PC-9 (cell line): Measurements from ENCODE around the gene IL17RB. TPM values are rescaled to one million over a fixed set of nuclear protein-coding genes. Genes with fewer than 3 reads are reported as not detected.

Experiments
- BruUV-seq: library from RNA; stranded (reverse); fragments of 400-500 nt; replicated peaks from 2 replicates; lab custom pipeline; 2021; lab: Mats Ljungman, UMichigan
- CTCF ChIA-PET: fragments of 300-600 bp; sonication (Branson Sonifier 250); formaldehyde crosslinking; loops from one replicate; lab custom pipeline; 2022; ENCODE audit warnings: antibody characterized with exemption; lab: Charles Lee
- POLR2A ChIA-PET: fragments of 300-600 bp; sonication (Branson Sonifier 250); formaldehyde crosslinking; loops from one replicate; lab custom pipeline; 2022; ENCODE audit warnings: antibody characterized with exemption; ENCODE audit not compliant: unreplicated experiment; lab: Charles Lee
- DNase-seq, 2 experiments: peaks; one replicate each; pipeline versions ENCODE4 v3.0.0 to v3.0.0-alpha.2; 2015 to 2022; ENCODE audit warnings: mixed read lengths in 1 of 2
- H2AFZ ChIP-seq: fragments of 200-600 bp; sonication (generic); 2 replicates; pipeline ENCODE4 v1.8.1; 2017; ENCODE audit warnings: antibody characterized with exemption
- H3F3A ChIP-seq: fragments of 200-600 bp; sonication (generic); 2 replicates; pipeline ENCODE4 v1.8.1; 2017; ENCODE audit warnings: antibody characterized with exemption, mild to moderate bottlenecking, low read depth; ENCODE audit not compliant: insufficient read depth
- H3K27ac ChIP-seq: fragments of 200-600 bp; sonication (generic); 2 replicates; pipeline ENCODE4 v1.6.1; 2016; ENCODE audit warnings: mixed run types
- H3K27me3 ChIP-seq: fragments of 200-600 bp; sonication (generic); 2 replicates; pipeline ENCODE4 v1.6.1; 2016; ENCODE audit warnings: low read depth, mixed run types; ENCODE audit not compliant: insufficient read depth
- H3K36me3 ChIP-seq: fragments of 200-600 bp; sonication (generic); 2 replicates; pipeline ENCODE4 v1.6.1; 2016; ENCODE audit warnings: low read depth, mixed run types
- H3K4me1 ChIP-seq: fragments of 200-600 bp; sonication (generic); replicated peaks from 2 replicates; pipeline ENCODE4 v1.6.1; 2016; ENCODE audit warnings: mixed run types; ENCODE audit not compliant: insufficient read depth
- H3K4me2 ChIP-seq: fragments of 200-600 bp; sonication (generic); 2 replicates; pipeline ENCODE4 v1.6.1; 2017; ENCODE audit warnings: mixed run types
- H3K4me3 ChIP-seq: fragments of 200-600 bp; sonication (generic); 2 replicates; pipeline ENCODE4 v1.6.1; 2016; ENCODE audit warnings: mixed run types
- H3K79me2 ChIP-seq: fragments of 200-600 bp; sonication (generic); 2 replicates; pipeline ENCODE4 v1.6.1; 2017; ENCODE audit warnings: low read depth, mixed run types
- H3K9me2 ChIP-seq: fragments of 200-600 bp; sonication (generic); 2 replicates; pipeline ENCODE4 v1.8.1; 2017; ENCODE audit warnings: mild to moderate bottlenecking; ENCODE audit not compliant: insufficient read depth
- H3K9me3 ChIP-seq: fragments of 200-600 bp; sonication (generic); 2 replicates; pipeline ENCODE4 v1.8.1; 2016; ENCODE audit warnings: low read depth; ENCODE audit not compliant: insufficient read depth
- H4K20me1 ChIP-seq: fragments of 200-600 bp; sonication (generic); 2 replicates; pipeline ENCODE4 v1.8.1; 2017; ENCODE audit not compliant: insufficient read depth
- EZH2 ChIP-seq: fragments of 200-600 bp; sonication (generic); IDR thresholded peaks from 2 replicates; pipeline ENCODE4 v1.8.0; 2017; ENCODE audit warnings: antibody characterized with exemption, low read depth
- intact Hi-C: fragments of 100-400 bp; cut with micrococcal nuclease; formaldehyde crosslinking; loops from one replicate; pipeline ENCODE4 v1.10.0; 2022; ENCODE audit not compliant: unreplicated experiment
- total RNA-seq: library from RNA; stranded (reverse); gene quantifications from 2 replicates; pipeline ENCODE4 v1.2.3, GENCODE V29; 2021
- TF ChIP-seq, protein P1 (sequence below): fragments of 200-600 bp; sonication (generic); conservative IDR thresholded peaks from 2 replicates; pipeline ENCODE4 v1.6.1; 2017; ENCODE audit warnings: mixed run types, antibody characterized with exemption, mild to moderate bottlenecking, moderate library complexity

Gene IL17RB
- total RNA-seq, 1 experiment from 2014 or later = not detected

DNA sequence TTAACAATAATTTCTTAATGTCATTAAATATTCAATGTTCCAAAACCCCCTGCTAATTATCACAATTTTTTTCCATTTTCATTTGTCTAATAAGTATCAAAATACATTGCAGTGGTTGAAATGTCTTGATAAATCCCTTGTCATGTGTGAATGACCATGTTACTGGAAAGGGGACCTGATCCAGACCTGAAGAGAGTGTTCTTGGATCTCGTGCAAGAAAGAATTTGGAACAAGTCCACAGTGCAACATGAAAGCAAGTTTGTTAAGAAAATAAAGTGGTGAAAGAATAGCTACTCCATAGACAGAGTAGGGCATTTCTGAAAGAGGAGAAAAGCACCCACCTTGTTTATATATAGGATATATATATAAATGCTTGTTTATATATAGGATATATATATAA is 55.7 kb downstream of the IL17RB start:
- Histone ChIP-seq H4K20me1 (no peaks in the 10 kb centered on the region), H3K9me2 (no peaks in the 10 kb centered on the region), H3K4me2 (no peak overlapping the region), H3K36me3 (no peaks in the 10 kb centered on the region), H2AFZ (no peak overlapping the region), H3K9me3 (no peaks in the 10 kb centered on the region), H3K27me3 (peaks cover 5% of the 10 kb centered on the region; the same call in 1 of the 2 replicates), H3K4me3 (no peak overlapping the region), H3F3A (no peaks in the 10 kb centered on the region), H3K79me2 (no peaks in the 10 kb centered on the region), H3K27ac (no peak overlapping the region), H3K4me1 (no peaks in the 10 kb centered on the region)
- DNase-seq = no peak
- ChIA-PET CTCF (no interaction called here), POLR2A (no interaction called here)
- TF ChIP-seq, protein P1, sequence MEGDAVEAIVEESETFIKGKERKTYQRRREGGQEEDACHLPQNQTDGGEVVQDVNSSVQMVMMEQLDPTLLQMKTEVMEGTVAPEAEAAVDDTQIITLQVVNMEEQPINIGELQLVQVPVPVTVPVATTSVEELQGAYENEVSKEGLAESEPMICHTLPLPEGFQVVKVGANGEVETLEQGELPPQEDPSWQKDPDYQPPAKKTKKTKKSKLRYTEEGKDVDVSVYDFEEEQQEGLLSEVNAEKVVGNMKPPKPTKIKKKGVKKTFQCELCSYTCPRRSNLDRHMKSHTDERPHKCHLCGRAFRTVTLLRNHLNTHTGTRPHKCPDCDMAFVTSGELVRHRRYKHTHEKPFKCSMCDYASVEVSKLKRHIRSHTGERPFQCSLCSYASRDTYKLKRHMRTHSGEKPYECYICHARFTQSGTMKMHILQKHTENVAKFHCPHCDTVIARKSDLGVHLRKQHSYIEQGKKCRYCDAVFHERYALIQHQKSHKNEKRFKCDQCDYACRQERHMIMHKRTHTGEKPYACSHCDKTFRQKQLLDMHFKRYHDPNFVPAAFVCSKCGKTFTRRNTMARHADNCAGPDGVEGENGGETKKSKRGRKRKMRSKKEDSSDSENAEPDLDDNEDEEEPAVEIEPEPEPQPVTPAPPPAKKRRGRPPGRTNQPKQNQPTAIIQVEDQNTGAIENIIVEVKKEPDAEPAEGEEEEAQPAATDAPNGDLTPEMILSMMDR = no peak
- TF ChIP-seq EZH2 = no peak
- BruUV-seq = no TSS peak
- intact Hi-C loops = no loop called here

DNA sequence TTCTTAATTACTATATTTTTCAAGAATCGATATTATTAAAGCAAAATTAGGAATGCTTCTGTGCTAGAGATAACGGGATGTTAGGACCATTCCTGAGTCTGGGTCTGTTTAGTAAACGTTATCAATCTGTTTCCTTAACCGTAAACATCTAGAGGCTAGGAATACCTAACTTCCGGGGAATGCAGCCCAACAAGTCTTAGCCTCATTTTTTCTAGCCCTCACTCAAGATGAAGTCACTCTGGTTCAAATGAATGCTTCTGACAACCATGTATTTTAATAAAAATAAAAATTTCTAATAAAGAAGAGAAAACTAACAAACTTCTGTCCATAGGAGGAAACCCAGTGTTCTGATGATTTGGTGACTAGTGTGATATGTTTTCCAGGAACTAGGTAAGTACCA is 56.3 kb downstream of the IL17RB start:
- Histone ChIP-seq H3K27ac (no peak overlapping the region), H3K27me3 (no peaks in the 10 kb centered on the region), H4K20me1 (no peaks in the 10 kb centered on the region), H3F3A (no peaks in the 10 kb centered on the region), H3K4me3 (no peak overlapping the region), H3K79me2 (no peaks in the 10 kb centered on the region), H3K9me2 (no peaks in the 10 kb centered on the region), H3K4me2 (no peak overlapping the region), H3K9me3 (no peaks in the 10 kb centered on the region), H3K4me1 (no peaks in the 10 kb centered on the region), H3K36me3 (no peaks in the 10 kb centered on the region), H2AFZ (no peak overlapping the region)
- DNase-seq = no peak
- ChIA-PET POLR2A (no interaction called here), CTCF (no interaction called here)
- intact Hi-C loops = no loop called here
- no peak for TF ChIP-seq EZH2
- TF ChIP-seq, protein P1 = no peak
- no TSS peak for BruUV-seq

DNA sequence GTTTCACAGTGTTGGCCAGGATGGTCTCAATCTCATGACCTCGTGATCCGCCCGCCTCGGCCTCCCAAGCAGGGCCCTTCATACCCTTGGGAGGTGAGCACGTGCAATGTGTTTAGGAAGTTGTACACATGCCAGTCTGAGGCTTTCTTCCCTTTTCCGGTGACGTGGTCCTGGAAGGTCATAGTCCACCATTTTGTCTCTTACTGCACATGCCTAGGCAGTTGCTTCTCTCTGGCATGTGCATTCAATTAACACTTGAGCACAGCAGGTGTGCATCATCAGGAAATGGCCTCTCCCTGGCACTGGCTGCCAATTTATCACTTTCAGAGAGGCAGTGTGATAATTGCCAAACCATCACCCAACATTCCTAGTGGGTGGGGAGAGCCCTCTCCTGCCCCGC is 67.0 kb downstream of the IL17RB start:
- Histone ChIP-seq H3K9me3 (no peaks in the 10 kb centered on the region), H4K20me1 (no peaks in the 10 kb centered on the region), H3K36me3 (no peaks in the 10 kb centered on the region), H3F3A (no peaks in the 10 kb centered on the region), H3K4me2 (no peak overlapping the region), H3K79me2 (no peaks in the 10 kb centered on the region), H3K4me3 (no peak overlapping the region), H2AFZ (no peak overlapping the region), H3K27ac (no peak overlapping the region), H3K9me2 (no peaks in the 10 kb centered on the region), H3K27me3 (peaks cover 22% of the 10 kb centered on the region), H3K4me1 (no peaks in the 10 kb centered on the region)
- intact Hi-C loops = no loop called here
- CTCF ChIA-PET = no interaction called here
- POLR2A ChIA-PET = interaction anchor here (0.7 kb wide), 1 partner anchor 138 kb away, joined by 5 read pairs; no protein-coding TSS in a partner anchor
- no peak for TF ChIP-seq EZH2
- TF ChIP-seq, protein P1 = no peak
- DNase-seq = no peak
- no TSS peak for BruUV-seq

Other genes starting within 250 kb of the IL17RB start
- 0.28 TPM in 1 of 2 replicates, not detected in the other for gene CHDH, start 149 bp upstream of the IL17RB start, total RNA-seq
- 21.5 and 25.5 TPM in 2 replicates for gene ACTR8, start 35.6 kb downstream of the IL17RB start, total RNA-seq
- gene SELENOK, start 45.3 kb downstream of the IL17RB start, total RNA-seq = 19.9 and 21.9 TPM in 2 replicates